Activated CD4-positive, alpha-beta T cell treated with anti-CD3 and anti-CD28 coated beads for 4 hours (primary cell): ENCODE data around the gene IWS1.
"Not testable (repeated sequence)": the region's sequence is repeated elsewhere in the genome, so short reads cannot be mapped to it uniquely, and the experiment has no call there.

Source experiments
- DNase-seq, 2 donors: peaks; one replicate each; pipeline ENCODE4 v3.0.0-alpha.2; 2020

The IWS1 gene

GRCh38 chr2:127453392-127454171, 72.7 kb downstream of the IWS1 start:
- no peak for DNase-seq

GRCh38 chr2:127453013-127453391, 73.3 kb downstream of the IWS1 start:
- DNase-seq = no peak

DNA sequence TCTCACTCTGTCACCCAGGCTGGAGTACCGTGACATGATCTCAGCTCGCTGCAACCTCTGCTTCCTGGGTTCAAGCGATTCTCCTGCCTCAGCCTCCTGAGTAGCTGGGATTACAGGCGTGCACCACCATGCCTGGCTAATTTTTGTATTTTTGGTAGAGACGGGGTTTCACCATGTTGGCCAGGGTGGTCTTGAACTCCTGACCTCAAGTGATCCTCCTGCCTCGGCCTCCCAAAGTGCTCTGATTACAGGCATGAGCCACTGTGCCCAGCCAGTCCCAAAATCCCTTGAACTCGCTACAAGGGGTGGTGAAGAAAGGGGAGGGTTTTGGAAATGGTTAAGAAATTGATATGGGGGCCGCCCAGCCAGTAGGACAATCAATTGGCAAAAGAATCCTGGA, 73.9 kb downstream of the IWS1 start:
- not testable (repeated sequence) for DNase-seq

- no peak for DNase-seq
Observed at GRCh38 chr2:127451981-127452380, 74.3 kb downstream of the IWS1 start.

DNA sequence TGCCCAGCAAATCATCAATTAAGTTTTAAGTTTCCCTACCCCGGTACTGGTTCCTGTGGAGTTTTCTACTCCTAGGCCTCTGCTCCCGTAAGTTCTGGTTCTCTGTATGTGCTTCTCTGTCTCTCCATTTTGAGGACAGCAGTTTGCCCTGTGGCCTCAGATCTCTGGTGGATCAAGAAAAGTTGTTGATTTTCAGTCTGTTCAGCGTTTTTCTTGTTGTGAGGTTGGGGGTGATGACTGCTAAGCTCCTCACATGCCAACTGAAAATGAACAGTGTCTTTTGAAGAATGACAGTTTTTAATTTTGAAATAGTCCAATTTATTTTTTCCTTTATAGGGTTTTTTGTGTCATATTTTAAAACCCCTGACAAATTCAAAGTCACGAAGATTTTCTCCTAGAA, 76.4 kb downstream of the IWS1 start:
- no peak for DNase-seq

DNA sequence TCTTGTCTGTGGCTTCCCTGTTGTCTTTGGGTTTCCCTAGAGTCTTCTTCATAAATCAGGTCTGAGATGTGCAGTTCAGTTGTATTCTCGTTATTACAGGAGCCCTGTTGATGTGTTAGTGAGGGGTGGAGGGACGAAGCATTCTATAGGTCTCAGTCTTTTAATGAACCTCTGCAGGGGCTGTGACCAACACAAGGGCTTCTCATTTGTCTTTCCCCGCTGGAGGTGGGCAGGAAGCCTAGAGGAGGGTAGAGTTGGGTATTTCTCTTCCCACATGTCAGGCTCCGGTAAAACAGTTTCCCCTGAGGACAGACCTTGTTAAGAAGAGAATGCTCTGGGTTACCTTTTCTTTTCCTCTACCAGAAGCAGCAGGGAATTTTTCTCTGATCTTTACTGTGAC, 76.9 kb downstream of the IWS1 start:
- no peak for DNase-seq

DNA sequence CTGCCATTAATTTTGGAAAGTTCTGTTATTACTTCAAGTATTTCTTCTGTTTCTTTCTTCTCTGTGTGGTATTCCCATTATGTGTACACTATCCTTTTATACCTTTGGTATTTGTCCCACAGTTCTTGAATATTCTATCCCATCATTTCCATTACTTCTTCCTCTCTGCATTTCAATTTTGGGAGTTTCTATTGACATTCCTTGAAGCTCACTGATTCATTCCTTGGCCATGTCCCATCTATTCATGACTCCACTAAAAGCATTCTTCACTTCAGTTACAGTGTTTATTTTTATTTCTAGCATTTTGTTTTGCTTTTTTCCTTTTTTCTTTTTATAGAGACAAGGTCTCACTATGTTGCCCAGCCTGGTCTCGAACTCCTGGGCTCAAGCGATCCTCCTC, 77.8 kb downstream of the IWS1 start:
- no peak for DNase-seq

GRCh38 chr2:127439343-127439742, 86.9 kb downstream of the IWS1 start:
- DNase-seq = no peak

DNA sequence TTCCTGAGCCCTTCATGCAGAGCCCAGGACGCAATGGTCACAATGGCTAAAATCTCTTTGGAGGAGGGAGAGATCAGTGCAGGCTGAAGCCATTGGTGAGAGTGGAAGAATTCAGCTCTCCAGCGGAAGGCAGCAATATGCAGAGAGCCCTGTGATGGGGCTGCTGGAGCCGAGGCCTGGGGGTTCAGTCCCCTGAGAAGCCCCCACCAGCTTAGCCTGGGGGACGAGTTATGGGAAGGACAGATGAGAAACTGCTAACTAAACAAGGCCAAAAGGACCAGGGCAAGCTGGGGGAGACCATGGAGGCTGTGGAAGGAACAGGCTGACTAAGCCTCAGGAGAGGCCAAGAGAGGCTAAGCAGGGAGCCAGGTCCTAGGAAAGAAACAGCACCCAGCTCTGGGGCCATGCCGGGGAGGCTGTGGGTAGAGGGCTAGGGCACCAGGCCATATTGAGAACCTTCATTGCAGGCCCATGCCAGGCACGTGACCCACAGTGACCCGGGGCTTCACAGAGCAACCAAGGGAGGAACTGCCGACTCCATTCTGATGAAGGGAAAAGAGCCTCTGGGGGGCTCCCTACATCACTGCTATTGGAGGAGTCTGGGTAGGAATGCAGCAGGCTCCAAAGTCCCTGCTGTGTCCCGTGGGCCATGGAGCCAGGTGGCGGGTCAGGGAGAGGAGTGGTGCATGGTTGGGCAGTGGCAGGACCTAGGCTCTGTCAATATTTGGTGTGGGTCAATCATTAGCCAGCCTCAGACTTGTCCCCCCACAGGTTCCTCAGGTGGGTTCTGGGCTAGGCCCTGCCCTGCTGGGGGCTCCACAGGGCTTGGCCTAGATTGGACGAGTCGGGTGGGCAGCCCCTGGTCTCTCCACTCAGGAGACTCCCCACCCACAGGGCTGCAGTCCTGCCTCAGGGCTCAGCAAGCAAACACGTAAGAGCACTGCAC, 88.2 kb downstream of the IWS1 start:
- no peak for DNase-seq

GRCh38 chr2:127437056-127437455, 89.2 kb downstream of the IWS1 start:
- no peak for DNase-seq

DNA sequence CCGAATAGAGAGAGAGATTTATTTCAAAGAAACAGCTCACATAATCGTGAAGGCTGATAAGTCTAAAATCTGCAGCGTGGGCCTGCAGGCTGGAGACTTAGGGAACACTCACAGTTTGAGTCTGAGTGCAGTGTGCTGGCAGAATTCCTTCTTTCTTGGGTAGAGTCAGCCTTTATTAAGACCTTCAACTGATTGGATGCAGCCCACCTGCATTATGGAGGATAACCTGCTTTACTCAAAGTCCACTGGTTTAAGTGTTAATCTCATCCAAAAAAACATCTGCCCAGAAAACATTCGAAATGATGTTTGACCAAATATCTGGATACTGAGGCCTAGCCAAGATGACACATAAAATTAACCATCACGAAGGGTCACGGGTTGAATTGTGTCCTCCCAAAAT, 91.8 kb downstream of the IWS1 start:
- DNase-seq = no peak

DNA sequence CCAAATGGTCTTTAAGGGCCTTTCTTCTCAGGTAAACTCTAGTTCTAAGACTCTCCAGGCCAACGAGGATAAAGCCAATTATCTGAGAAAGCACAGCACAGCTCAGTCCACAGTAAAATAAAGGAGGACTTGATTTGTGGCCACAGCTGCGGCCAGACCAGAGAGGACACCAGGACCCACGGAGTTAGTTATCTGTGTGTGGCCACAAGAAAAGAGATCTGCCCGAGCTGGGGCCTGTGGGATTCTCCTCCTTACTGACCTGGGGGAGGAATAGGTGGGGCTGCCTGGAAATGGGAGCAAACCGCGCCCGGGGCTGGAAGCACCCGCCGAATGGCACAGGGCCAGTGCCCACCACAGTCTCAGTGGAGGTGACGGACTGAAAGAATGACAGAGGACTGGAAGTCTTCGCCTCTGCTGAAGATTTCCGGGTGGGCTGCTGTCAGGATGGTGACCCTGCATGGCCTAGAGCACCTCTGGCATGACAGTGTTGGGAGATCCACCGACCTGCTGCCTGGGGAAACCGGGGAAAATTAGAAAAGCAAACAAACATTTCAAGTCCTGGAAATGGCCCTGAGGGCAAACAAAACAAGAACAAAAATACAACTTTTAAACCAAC, 94.8 kb downstream of the IWS1 start:
- no peak for DNase-seq
